ENCODE data around the gene CNOT4.
"Not testable (repeated sequence)": the region's sequence is repeated elsewhere in the genome, so short reads cannot be mapped to it uniquely, and the experiment has no call there.

The CNOT4 gene

GRCh38 chr7:135481598-135481979 is 28.3 kb downstream of the CNOT4 start:
- DNase-seq (ENCODE audit: low read depth in 1 of 2, low spot score in 1 of 2): no peak
- TF ChIP-seq CTCF (IDR thresholded peaks at IDR 0.05; ENCODE audit: insufficient read depth, low read length): no peak
- no peak for TF ChIP-seq GABPA (IDR thresholded peaks at IDR 0.05; ENCODE audit: low read depth)
- TF ChIP-seq REST (IDR thresholded peaks at IDR 0.05; ENCODE audit: insufficient replicate concordance, low read depth): no peak
- TF ChIP-seq SPI1 (IDR thresholded peaks at IDR 0.05; ENCODE audit: borderline replicate concordance, low read depth): no peak
- H3K4me3 ChIP-seq (replicated peaks; ENCODE audit: insufficient read depth, low read length): no peak overlapping the region
- no peaks in the 10 kb centered on the region for H3K27me3 ChIP-seq (ENCODE audit: insufficient read depth, poor library complexity, severe bottlenecking)
- no peak overlapping the region for H3K27ac ChIP-seq (replicated peaks)

GRCh38 chr7:135480966-135481597 is 28.8 kb downstream of the CNOT4 start:
- Histone ChIP-seq H3K4me3 (replicated peaks; ENCODE audit: insufficient read depth, low read length) (no peak overlapping the region), H3K27ac (replicated peaks) (no peak overlapping the region), H3K27me3 (ENCODE audit: insufficient read depth, poor library complexity, severe bottlenecking) (no peaks in the 10 kb centered on the region)
- TF ChIP-seq GABPA (IDR thresholded peaks at IDR 0.05; ENCODE audit: low read depth): no peak
- TF ChIP-seq SPI1 (IDR thresholded peaks at IDR 0.05; ENCODE audit: borderline replicate concordance, low read depth): no peak
- TF ChIP-seq REST (IDR thresholded peaks at IDR 0.05; ENCODE audit: insufficient replicate concordance, low read depth): no peak
- TF ChIP-seq CTCF (IDR thresholded peaks at IDR 0.05; ENCODE audit: insufficient read depth, low read length): no peak
- TF ChIP-seq POLR2AphosphoS5 (IDR thresholded peaks at IDR 0.05; ENCODE audit: low read depth): no peak
- no peak for DNase-seq (ENCODE audit: low read depth in 1 of 2, low spot score in 1 of 2)

DNA sequence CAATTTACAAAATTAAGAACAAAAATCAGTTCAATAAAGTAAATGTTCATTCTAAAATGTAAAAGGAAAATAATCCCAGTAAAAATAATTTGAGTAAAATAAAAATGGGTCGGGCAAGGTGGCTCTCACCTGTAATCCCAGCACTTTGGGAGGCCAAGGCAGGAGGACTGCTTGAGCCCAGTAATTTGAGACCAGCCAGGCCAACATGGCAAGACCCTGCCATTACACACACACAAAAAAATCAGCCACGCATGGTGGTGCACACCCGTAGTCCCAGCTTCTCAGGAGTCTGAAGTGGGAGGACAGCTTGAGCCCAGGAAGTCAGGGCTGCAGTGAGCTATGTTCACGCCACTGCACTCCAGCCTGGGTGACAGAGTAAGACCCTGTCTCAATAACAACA is 34.4 kb downstream of the CNOT4 start:
- Histone ChIP-seq H3K27ac (replicated peaks) (no peak overlapping the region), H3K4me3 (replicated peaks; ENCODE audit: insufficient read depth, low read length) (no peak overlapping the region), H3K27me3 (ENCODE audit: insufficient read depth, poor library complexity, severe bottlenecking) (no peaks in the 10 kb centered on the region)
- DNase-seq (ENCODE audit: low read depth in 1 of 2, low spot score in 1 of 2): no peak
- TF ChIP-seq REST (IDR thresholded peaks at IDR 0.05; ENCODE audit: insufficient replicate concordance, low read depth) (no peak), GABPA (IDR thresholded peaks at IDR 0.05; ENCODE audit: low read depth) (no peak), SPI1 (IDR thresholded peaks at IDR 0.05; ENCODE audit: borderline replicate concordance, low read depth) (no peak), POLR2AphosphoS5 (IDR thresholded peaks at IDR 0.05; ENCODE audit: low read depth) (no peak), CTCF (IDR thresholded peaks at IDR 0.05; ENCODE audit: insufficient read depth, low read length) (no peak)

DNA sequence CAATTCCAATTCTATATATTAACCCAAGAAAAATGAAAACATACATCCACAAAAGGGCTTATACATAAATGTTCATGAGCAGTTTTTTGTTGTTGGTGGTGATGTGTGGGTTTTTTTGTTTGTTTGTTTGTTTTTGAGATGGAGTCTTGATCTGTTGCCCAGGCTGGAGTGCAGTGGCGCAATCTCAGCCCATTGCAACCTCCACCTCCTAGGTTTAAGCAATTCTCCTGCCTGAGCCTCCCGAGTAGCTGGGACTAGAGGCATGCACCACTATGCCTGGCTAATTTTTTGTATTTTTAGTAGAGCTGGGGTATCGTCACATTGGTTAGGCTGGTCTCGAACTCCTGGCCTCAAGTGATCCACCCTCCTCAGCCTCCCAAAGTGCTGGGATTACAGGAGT is 40.2 kb downstream of the CNOT4 start:
- H3K27me3 ChIP-seq (ENCODE audit: insufficient read depth, poor library complexity, severe bottlenecking); H3K27ac ChIP-seq (replicated peaks); DNase-seq (ENCODE audit: low read depth in 1 of 2, low spot score in 1 of 2); H3K4me3 ChIP-seq (replicated peaks; ENCODE audit: insufficient read depth, low read length): not testable (repeated sequence)
